ENCODE data around the gene FAF1. TPM values are rescaled to one million over a fixed set of nuclear protein-coding genes. Genes with fewer than 3 reads are reported as not detected.

FAF1 gene
- total RNA-seq, 4 donors from 2014 or later = 39.7 to 60.6 (median 42.9) TPM

DNA sequence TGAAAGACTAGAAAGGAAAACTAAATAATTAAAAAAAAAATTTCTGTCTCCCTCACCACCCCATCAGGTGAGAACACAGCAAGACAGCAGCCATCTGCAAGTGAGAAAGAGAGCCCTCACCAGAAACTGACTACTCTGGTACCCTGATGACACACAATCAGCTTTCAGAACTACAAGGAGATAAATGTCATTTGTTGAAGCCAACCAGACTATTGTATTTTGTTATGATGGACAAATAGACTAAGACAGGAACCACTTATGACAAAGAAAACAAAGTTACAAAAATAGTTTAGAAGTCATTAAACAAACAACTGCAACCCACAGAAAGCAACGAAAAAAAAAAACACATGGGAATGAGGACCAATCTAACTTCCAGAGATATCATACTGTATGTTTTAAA is 98.3 kb downstream of the FAF1 start:
- intact Hi-C loops (cut with DNase I) = loop anchor here (1.0 kb wide), 1 partner anchor 9 kb away; no protein-coding TSS in a partner anchor
- 78% methylated on average over 1 of the region's 1 CpG for WGBS
- no peaks in the 10 kb centered on the region for H3K27me3 ChIP-seq
- TF ChIP-seq POLR2A (IDR thresholded peaks at IDR 0.05; ENCODE audit: low read depth) (no peak), EP300 (IDR thresholded peaks at IDR 0.05) (no peak), POLR2AphosphoS5 (IDR thresholded peaks at IDR 0.05) (no peak)
- TF ChIP-seq, protein P1, sequence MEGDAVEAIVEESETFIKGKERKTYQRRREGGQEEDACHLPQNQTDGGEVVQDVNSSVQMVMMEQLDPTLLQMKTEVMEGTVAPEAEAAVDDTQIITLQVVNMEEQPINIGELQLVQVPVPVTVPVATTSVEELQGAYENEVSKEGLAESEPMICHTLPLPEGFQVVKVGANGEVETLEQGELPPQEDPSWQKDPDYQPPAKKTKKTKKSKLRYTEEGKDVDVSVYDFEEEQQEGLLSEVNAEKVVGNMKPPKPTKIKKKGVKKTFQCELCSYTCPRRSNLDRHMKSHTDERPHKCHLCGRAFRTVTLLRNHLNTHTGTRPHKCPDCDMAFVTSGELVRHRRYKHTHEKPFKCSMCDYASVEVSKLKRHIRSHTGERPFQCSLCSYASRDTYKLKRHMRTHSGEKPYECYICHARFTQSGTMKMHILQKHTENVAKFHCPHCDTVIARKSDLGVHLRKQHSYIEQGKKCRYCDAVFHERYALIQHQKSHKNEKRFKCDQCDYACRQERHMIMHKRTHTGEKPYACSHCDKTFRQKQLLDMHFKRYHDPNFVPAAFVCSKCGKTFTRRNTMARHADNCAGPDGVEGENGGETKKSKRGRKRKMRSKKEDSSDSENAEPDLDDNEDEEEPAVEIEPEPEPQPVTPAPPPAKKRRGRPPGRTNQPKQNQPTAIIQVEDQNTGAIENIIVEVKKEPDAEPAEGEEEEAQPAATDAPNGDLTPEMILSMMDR (IDR thresholded peaks at IDR 0.05) = no peak
- no peaks in the 10 kb centered on the region for H3K36me3 ChIP-seq
- H3K9me3 ChIP-seq = peaks cover 0 to 16% (median 7%) of the 10 kb centered on the region in 4 donors
- DNase-seq (ENCODE audit: extremely low spot score) = no peak
- no peak overlapping the region for H3K27ac ChIP-seq (replicated peaks in 1 of 4)
- no peaks in the 10 kb centered on the region for H3K4me1 ChIP-seq
- no peak overlapping the region for H3K4me3 ChIP-seq

DNA sequence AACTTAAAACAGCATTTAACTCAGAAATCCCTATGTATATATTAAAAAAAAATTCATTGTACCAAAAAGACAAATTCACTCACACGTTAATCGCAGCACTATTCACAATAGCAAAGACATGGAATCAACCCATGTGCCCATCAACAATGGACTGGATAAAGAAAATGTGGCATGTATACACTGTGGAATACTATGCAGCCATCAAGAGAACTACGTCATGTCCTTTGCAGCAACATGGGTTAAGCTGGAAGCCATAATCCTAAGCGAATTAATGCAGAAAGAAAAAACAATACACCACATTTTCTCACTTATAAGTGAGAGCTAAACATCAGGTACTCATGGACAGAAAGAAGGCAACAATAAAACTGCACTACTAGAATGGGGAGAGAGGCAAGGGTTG is 99.4 kb downstream of the FAF1 start:
- no peak for DNase-seq (ENCODE audit: extremely low spot score)
- Histone ChIP-seq H3K4me3 (no peak overlapping the region), H3K9me3 (peaks cover 0 to 16% (median 7%) of the 10 kb centered on the region in 4 donors), H3K27ac (replicated peaks in 1 of 4) (no peak overlapping the region), H3K36me3 (no peaks in the 10 kb centered on the region), H3K27me3 (no peaks in the 10 kb centered on the region), H3K4me1 (no peaks in the 10 kb centered on the region)
- WGBS = 99% methylated on average over 4 of the region's 4 CpGs
- intact Hi-C loops (cut with DNase I) = no loop called here
- no peak for TF ChIP-seq EP300 (IDR thresholded peaks at IDR 0.05)
- TF ChIP-seq POLR2AphosphoS5 (IDR thresholded peaks at IDR 0.05) = no peak
- TF ChIP-seq POLR2A (IDR thresholded peaks at IDR 0.05; ENCODE audit: low read depth) = no peak
- TF ChIP-seq, protein P1 (IDR thresholded peaks at IDR 0.05) = no peak

DNA sequence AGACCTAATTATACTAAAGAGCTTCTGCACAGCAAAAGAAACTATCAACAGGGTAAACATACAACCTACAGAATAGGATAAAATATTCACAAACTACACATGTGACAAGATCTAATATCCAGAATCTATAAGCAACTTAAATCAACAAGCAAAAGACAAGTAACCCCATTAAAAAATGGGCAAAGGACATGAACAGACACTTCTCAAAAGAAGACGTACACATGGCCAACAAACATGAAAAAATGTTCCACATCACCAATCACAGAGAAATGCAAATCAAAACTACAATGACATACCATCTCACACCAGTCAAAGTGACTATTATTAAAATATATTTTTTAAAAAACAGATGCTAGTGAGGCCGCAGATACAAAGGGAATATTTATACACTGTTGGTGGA is 99.8 kb downstream of the FAF1 start:
- Histone ChIP-seq H3K27ac (replicated peaks in 1 of 4) (no peak overlapping the region), H3K9me3 (peaks cover 0 to 16% (median 7%) of the 10 kb centered on the region in 4 donors), H3K27me3 (no peaks in the 10 kb centered on the region), H3K36me3 (no peaks in the 10 kb centered on the region), H3K4me1 (no peaks in the 10 kb centered on the region), H3K4me3 (no peak overlapping the region)
- no peak for TF ChIP-seq POLR2AphosphoS5 (IDR thresholded peaks at IDR 0.05)
- intact Hi-C loops (cut with DNase I) = no loop called here
- 98% methylated on average over 2 of the region's 2 CpGs for WGBS
- no peak for DNase-seq (ENCODE audit: extremely low spot score)

DNA sequence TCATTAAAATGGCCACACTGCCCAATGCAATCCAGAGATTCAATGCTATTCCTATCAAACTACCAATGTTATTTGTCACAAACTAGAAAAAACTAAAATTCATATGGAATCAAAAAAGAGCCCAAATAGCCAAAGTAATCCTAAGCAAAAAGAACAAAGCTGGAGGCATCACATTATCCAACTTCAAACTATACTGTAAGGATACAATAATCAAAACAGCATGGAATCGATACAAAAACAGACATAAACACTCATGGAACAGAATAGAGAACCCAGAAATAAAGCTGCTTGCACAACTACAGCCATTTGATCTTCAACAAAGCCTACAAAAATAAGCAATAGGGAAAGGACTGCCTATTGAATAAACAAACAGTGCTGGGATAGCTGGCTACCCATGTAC is 100.4 kb downstream of the FAF1 start:
- Histone ChIP-seq H3K36me3 (no peaks in the 10 kb centered on the region), H3K27me3 (no peaks in the 10 kb centered on the region), H3K9me3 (peaks cover 0 to 16% (median 7%) of the 10 kb centered on the region in 4 donors), H3K4me3 (no peak overlapping the region), H3K4me1 (no peaks in the 10 kb centered on the region), H3K27ac (replicated peaks in 1 of 4) (no peak overlapping the region)
- 92% methylated on average over 1 of the region's 1 CpG for WGBS
- intact Hi-C loops (cut with DNase I) = no loop called here
- no peak for DNase-seq (ENCODE audit: extremely low spot score)
- no peak for TF ChIP-seq POLR2A (IDR thresholded peaks at IDR 0.05; ENCODE audit: low read depth)
- no peak for TF ChIP-seq POLR2AphosphoS5 (IDR thresholded peaks at IDR 0.05)
- no peak for TF ChIP-seq EP300 (IDR thresholded peaks at IDR 0.05)
- TF ChIP-seq, protein P1 (IDR thresholded peaks at IDR 0.05) = no peak

DNA sequence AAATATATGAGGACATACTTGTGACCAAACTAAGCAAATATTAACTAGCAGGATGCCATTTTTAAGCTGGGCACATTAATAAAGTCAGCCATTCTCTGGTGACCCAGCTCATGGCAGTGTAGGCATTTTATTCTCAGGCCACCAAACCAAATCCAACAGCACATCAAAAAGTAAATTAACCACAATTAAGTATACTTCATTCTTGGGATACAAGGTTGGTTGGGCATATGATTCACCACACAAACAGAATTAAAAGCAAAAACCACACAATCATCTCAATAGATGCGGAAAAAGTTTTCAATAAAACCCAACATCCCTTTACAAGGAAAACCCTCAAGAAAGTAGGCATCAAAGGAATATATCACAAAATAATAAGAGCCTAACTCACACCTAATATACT is 101.3 kb downstream of the FAF1 start:
- WGBS = 100% methylated on average over 1 of the region's 1 CpG
- DNase-seq (ENCODE audit: extremely low spot score) = no peak
- intact Hi-C loops (cut with DNase I) = no loop called here
- H3K9me3 ChIP-seq = peaks cover 0 to 16% (median 7%) of the 10 kb centered on the region in 4 donors
- H3K27me3 ChIP-seq = no peaks in the 10 kb centered on the region
- TF ChIP-seq POLR2AphosphoS5 (IDR thresholded peaks at IDR 0.05) (no peak), EP300 (IDR thresholded peaks at IDR 0.05) (no peak), POLR2A (IDR thresholded peaks at IDR 0.05; ENCODE audit: low read depth) (no peak)
- TF ChIP-seq, protein P1 (IDR thresholded peaks at IDR 0.05) = no peak
- no peak overlapping the region for H3K4me3 ChIP-seq
- H3K27ac ChIP-seq (replicated peaks in 1 of 4) = no peak overlapping the region
- H3K36me3 ChIP-seq = no peaks in the 10 kb centered on the region
- H3K4me1 ChIP-seq = no peaks in the 10 kb centered on the region

Data from esophagus muscularis mucosa (tissue), 4 donors.